A204.1 (cell line): ENCODE results near the gene RFNG.

ENCODE experiments used
- FAIRE-seq: peaks from 2 replicates; lab custom pipeline; 2012; peaks lifted over from hg19 to GRCh38; lab: Jason Lieb, UNC

RFNG gene

DNA sequence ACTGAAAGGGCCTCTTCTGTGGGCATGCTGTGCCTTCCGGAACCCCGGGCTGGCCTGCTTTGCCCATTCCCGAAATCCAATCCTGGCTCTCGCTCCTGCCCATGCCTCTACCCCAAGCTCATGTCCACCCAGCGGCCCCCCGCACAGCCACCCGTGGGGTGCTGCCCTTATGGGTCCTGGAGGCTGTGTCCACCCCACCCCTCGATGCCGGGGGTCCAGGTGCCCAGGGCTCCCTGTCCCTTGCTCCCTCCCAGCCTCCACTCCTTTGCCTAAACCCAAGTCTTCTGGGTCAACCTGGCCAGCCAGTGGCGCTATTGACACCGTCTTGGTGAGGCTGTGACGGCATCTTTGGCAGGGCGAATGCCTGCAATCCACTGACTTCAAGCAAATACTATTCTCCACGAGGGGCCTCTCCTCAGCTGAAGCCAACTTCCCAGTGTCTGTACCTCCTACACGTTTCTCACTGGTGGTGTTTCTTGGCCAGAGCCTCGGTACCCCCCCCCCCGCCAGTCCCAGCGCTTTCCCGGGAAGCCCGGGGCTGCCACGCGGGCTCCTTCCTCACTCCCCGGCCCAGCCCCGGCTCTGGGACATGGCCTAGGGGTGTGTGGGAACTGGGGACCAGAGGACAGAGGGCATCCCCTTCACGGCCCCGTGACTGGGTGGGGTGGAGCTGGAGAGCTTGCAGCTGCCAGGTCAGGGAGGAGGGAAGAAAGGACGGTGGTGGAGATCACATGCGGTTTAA, 26.2 kb upstream of the RFNG start:
- no peak for FAIRE-seq

DNA sequence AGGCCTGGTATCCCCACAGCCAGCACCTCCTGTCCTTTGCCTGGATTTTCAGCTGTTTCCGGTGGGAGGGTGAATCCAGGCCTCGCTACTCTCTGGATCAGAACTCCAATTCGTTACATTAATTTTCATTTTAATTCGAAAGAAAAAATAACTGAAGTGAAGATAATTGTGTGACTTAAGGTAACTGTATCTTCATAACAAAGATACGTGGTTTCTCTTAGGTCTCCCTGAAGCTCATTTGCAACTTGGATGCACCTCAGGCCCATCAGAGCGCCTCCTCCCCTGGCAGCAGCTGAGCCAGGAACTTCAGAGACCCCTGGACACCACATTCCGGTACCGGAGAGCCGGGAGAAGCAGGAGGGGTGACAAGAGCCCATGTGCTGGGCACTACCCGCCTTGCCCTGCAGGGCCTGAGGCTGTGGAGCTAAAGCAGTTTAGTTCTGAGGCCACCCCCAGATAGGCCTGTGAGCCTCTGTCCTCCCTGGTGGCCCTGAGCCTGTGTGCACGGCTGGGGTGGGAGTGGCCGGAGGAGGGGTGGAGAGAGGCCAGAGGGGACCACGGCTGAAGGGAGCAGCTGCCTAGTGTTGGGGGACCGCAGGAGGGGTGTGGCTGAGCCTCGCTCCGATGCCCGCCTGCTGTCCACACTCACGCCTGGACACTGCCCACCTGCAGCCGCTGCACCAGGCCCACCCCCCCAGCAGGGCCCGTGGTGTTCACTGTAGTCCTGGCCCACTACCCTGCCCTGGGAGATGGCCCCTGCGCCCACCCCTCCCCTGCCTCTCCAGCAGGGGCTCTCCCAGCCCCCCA, 25.4 kb upstream of the RFNG start:
- no peak for FAIRE-seq

DNA sequence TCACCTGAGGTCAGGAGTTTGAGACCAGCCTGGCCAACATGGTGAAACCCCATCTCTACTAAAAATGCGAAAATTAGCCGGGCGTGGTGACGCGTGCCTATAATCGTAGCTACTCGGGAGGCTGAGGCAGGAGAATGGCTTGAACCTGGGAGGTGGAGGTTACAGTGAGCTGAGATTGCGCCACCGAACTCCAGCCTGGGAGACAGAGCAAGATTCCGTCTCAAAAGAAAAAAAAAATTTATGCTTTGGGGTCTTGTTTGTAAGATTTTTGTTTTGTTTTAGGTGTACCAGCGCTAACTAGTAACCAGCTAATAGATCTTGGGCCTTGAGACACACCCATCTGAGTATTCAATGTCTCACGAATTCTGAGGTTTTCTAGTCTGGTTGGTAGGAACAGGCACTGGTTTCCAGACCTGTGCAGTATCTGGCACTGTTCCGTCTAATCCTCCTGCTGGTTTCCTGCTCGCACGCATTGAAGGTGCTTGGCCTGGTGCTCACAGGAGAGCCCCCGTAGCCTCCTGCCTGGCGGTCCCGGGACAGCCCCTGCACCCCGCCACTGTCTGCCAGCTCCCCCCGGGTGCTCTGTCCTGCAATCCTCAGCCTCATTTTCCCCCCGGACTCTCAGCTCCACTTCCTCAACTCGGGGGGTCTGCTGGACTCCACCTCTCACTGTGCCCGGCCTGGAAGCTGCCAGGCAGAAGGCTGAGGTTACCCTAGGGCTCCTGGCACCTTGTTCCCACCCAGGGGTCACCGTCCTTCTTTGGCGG, 24.6 kb upstream of the RFNG start:
- no peak for FAIRE-seq

DNA sequence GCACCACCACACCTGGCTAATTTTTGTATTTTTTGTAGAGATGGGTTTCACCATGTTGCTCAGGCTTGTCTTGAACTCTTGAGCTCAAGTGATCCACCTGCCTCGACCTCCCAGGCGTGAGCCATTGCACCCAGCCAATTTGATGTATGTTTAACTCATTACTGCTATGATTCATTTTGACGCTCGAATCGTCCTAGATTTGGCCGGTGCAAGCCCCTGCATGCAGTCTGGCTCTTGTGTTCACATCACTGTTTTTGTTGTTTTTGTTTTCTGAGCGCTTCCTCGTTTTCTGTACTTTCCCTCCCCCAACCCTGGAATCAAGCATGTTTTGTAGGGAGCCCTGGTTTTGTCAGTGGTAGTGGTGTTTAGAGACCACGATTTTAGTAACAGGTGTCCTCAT, 21.8 kb upstream of the RFNG start:
- FAIRE-seq, result no peak

DNA sequence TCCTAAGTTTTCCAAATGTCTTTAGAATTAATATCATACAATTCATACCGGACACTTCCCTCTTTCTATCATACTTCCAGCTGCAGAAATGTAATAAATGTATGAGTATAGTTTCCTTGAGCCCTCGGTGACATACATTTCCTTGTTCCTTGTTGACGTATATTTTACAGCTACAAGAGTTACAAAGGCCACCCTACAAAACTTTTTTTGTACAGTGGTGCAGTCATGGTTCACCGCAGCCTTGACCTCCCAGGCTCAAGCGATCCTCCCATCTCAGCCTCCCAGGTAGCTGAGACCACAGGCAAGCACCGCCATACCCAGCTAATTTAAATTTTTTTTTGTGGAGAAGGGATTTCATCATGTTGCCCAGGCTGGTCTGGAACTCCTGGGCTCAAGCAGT, 21.2 kb upstream of the RFNG start:
- no peak for FAIRE-seq

DNA sequence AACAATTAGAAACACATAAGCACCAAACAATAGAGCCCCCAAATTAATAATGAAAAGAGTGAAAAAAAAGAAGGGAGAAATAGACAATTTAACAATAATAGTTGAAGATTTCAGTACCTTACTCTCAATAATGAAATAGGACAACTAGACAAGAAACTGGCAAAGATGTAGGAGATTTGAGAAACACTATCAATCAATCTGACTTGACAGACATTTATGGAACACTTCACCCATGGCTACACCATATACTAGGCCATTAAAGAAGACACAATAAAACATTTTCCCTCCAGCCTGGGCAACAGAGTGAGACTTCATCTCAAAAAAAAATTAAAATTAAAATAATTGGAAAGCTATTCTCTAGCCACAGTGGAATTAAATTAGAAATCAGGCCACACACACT, 19.0 kb upstream of the RFNG start:
- FAIRE-seq, result no peak

DNA sequence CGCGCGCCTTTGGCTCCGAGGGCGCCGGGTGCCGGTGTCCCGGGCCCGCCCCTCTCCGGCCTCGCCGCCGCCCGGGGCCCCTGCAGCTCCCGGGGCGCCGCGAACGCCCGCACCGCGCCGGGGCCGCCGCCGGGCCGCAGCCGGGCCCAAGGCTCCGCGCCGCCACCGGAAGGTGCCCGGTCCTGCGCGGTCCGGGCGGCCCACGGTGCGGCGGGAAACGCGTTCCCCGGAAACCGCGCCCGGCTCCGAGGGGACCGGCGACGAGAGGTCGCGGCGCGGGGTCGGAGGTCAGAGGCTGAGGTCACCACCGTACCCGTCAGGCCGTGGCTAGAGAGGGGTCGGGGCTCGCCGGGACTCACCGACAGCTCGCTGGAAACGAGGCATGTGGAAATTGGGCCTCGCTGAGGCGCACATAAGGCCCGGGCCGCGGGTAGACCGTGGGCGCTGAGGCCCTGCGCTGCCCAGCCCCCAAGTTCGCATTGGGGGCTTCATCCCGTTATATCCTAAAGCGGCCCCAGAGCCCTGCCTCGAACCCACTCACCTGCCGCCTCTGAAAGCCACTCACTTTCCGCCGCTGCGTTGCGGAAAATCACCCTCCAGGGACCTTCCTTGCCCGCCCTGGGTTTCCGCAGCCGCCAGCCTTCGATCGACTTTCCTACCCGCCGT, 14.2 kb upstream of the RFNG start, which contains the start of gene DUS1L:
Gene DUS1L, minus strand, starts transcription at position 167 of the 666 bp plus-strand sequence. CDS start 745 bp downstream, outside the sequence.
- FAIRE-seq, result no peak

DNA sequence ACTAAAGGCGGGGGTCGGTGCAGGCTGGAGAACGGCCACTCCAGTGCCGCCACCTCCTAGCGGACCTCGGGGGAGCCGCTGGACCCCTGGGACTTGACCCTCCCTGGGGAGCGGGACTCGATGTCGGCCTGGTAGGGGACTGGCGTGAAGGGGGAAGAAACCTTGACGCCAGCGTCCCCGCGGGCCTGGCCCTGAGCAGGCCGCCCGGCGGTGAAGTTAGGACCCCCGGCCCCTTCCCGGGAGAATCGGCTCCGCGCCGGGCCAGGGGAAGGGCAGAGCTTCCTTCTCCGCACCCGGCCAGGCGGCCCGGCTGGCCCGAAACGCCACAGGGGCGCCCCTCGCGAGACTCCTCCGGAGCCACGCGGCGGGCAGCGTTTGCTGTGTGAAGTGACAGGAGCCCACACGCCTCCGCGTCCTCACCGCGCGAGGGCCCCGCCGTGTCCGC, 13.6 kb upstream of the RFNG start:
- FAIRE-seq, result no peak

DNA sequence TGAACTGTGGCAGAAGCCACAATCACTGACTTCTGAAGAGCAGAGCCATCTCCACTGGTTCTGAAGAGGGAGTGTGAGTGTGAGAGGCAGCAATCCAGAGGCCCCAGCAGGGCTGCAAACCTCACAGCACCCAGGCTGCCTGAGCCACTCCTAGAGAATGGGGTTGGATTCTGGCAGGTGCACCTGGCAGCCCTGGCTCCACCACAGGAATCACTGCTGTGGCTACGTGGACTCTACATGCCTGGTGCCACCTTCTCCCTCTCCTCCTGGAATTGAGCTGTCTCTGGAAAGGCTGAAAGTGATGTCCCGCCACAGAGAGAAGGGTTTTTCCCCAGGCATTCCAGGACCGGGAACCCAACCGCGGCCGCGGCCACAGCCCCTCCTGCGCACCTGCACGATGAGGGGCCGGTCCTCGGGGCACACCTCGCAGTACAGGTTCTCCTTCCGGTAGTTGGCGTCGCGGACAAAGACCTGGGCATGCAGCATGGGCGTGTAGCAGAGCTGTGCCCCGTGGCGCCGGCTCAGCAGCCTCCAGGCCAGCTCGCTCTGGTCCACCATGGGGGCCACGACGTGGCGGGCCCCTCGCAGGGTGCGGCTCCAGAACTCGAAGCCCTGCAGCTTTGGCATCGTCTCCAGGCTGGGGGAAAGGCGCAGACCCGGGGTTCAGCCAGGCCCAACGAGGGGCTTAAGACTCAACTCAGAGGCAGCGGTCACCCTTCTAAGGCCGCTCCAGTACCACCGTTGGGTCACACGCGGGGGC, 13.0 kb upstream of the RFNG start:
- FAIRE-seq, result no peak

DNA sequence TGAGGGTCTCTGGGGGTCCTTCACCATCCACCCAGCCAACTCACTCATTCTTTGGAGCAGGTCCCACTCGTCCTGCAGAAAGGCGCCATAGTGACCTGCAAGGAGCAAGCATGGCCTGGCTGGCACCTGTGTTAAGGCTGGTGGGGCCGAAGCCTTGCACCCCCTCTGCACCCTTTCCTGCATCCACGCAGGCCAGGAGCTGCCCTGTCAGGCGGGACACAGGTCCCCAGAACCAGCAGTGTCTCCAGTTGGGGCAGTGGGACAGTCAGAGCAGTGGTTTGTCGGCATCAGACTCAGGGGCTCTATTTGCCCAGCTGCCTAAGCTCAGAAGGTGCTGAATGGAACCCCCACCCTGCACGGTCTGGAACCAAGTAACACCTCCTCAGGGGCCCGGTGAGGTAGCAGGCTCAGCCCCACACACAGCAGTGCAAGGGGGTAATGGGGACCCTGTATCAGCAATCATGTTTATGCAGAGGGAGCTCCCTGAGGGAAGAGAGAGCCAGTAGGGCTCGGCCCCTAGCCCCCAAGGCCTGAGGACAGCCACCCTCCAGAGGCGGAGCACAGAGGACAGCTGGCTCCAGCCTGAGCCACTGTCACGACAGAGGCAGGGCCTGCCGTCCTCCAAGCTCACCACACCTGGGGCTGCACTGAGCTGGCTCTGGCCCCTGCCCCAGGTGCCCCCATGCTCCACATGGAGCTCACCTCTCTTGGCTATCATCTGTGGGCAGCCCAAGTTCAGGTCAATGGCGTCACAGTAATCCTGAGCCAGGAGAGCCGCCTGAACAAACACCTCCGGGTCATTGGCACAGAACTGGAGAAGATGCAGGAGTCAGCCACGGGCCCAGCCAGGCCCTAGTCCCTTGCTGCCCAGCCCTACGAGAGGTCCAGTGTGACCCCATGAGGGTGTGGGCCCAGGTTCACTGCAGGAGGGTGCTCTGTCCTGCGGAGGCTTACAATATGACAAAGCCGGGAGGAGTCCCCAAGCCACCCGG, 12.1 kb upstream of the RFNG start:
- no peak for FAIRE-seq

DNA sequence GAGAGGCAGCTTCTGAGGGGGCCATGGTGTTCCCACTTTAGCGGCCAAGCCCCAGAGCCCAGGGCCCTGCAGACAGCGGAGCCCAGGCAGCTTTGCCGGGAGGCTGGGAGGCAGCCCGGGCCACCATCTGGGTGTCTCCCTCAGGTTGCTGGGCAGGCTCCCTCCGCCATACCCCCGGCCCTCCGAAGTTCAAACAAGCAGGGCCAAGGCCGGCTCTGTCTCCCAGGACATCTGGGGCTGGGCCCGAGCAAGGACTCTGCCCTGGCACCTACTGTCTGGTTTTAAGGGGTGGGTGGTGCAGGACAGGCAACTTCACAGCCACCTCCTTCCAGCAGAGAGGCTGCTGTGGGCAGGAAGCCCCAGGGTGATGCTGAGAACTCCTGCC, 11.4 kb upstream of the RFNG start:
- FAIRE-seq, result no peak

DNA sequence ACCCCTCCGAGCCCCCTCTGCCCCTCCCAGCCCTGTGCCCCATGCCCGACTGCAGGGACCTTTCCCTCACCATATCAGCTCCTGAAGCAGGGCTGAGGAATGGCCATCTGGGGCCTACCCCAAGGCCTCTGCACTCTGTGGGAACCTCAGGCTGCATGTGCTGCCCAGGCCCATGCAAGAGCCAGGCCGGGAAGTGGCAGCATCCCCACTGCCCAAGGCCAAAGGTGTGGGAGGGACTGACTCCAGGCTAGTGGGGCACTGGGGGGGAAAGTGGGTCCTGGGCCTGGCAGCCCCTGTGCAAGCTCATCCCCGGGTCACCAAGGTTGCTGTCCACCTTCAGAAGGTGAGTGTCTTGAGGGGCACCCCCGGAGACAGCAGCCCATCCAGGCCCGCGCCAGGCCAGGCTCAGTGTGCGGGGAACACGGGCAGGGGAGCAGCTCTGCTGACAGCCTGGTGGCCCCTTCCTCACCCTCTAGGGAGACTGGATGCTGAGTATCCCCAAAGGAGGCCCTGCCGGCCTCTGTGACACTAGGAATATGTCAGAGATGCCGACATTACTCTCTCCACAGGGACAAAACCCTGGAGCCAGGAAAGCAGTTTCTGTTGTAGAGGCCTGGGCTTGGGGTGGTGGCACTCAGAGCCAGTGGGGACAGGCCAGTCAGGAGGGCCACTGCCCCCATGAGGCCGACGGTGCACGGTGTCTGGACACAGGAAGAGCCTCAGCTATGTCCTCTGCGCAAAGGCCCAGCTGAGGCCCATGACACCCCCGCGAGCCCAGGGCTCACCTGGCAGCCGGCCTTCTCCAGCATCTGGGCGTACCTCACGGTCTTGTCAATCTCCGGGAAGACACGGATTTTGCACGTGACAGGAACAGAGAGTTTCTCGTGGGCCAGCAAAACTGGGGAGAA, 10.7 kb upstream of the RFNG start:
- FAIRE-seq, result no peak

DNA sequence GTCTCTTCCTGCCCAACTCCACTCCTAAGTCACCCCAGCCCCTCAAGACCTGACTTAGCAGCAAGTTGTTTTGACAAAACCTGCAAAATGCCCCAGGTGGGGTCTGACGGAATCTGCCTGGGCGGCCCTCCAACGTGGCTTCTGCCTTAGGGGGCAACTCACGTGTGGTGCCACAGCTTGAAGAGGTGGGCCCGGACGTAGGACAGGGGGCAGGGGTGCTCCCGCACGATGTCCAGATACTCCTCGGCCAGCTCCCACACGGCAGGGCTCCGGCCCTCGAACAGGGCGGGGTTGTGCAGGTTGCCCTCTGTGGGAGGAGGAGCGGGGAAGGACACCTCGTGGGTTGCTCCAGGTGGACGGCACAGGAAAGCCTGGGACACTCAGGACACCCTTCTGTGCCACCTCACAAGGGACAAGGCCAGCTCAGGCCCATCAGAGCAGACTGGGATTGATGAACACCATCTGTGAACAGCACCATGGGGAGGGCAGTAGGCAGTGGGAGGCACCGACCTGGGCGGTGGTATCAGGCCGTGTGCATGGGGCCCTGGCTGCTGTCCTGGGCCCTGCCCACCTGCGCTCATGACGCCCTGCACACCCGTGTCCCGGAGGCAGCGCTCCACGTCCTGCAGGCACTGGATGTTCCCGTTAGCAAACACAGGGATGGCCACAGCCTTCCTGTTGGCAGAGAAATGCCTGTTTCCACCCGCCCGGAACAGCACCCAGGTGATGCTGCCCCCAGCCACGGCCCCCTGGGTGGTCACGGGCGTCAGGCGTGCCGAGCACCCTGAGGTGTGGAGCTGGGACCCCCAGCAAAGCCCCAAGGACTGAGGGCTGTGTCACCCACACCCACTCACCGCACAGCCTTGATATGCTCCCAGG, 9.7 kb upstream of the RFNG start:
- no peak for FAIRE-seq

DNA sequence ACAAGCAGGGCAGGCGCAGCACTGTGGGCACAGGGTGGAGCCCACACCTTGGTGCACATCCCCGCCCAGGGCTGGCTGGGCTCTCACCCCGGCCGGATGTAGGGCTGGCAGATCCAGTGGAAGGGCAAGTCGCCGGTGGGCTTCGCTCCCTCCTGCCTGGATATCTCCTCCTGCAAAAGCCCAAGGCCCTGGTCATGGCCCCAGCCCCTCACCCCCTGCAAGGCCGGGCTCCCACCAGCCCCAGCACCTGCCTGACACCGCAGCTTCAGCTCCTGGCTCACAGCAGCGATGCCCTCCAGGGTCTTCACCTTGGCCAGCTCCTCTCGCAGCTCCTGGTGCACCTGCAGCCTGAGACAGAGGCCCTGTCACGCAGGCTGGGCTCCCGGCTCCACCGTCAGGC, 9.0 kb upstream of the RFNG start:
- FAIRE-seq, result no peak

DNA sequence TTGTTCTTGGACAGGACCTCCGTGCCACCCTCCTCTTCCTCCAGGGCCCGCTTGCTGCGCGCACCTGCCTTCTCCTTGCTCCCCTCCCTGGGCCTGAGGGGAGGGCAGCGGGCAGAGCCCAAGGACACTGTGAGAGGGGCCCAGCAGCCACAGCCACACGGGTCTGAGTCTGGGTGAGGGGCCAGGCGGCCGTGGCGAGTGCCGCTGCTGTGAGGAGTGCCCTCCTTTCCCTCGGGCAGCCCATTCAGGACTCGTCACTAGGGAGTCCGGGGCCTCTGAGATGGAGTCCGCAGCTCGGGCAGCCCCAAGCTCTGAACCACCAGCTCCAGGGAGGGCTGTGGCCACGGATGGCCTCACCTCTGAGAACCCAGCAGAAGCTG, 8.4 kb upstream of the RFNG start:
- no peak for FAIRE-seq

DNA sequence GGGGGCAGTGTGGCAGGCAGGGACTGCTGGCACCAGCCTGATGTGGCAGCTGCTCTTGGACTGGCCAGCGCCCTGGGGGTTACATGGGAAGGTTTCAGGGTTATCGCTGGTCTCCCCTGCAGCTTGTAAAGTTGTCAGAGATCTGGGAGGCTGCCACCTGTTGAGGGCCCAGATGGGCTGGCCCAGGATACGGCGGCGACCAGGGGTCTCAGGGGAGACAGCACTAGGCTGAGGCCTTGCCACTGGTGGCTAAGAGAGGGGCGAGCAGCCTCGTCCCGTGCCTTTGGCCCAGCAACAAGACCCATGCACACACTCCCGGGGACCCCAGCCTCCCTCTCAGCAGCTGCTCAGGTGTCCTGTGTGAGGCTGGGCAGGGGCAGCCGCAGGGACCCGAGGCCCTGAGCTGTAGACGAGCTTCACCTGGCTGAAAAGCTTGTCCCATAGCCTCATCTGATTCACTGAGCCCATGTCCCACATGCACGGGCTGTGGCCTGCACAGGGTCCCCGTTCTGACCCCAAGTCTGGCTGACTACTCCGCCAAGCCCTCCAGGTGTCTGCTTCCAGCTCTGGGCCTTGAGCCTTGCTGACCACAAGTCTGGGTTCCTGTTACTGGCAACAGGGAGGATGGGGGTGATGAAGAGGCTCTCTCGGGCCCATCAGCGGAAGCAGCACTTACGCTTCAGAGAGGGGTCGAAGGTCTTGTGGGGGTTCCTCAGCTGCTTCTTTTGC, 7.8 kb upstream of the RFNG start:
- FAIRE-seq, result no peak

DNA sequence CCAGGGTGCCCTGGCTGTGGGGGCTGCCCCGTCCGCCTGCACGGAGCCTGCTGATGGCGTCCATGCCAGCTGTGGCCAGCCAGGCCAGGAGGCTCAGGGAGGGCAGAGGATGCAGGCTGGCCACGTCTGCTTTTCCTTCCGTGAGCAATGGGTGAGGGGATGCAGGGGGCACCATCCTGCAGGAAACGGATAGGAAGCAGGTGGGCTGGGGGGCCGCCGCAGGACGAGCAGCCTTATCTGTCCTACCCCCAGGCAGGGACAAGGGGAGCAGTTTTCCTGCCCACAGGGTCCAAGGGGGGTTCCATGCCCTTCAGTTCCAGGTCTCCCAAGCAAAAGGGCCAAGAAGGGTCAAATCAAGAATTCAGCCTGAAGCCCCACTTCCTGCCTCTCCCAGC, 7.2 kb upstream of the RFNG start:
- FAIRE-seq, result no peak
